Spleen (tissue), 13 donors: Measurements from ENCODE around the gene NBPF20. TPM values are rescaled to one million over a fixed set of nuclear protein-coding genes. Genes with fewer than 3 reads are reported as not detected.
"Not testable (repeated sequence)": the region's sequence is repeated elsewhere in the genome, so short reads cannot be mapped to it uniquely, and the experiment has no call there.

Experiments used
- DNase-seq: peaks from one replicate; pipeline ENCODE4 v3.0.0-alpha.2; 2020
- H3K27ac ChIP-seq, 8 donors: fragments of 200-600 bp; sonication (generic) in 7 of 8; 1 replicate in 4 of 8; 2 replicates in 4 of 8; pipeline versions ENCODE4 v1.5.0 to v1.8.0; 2016 to 2021; ENCODE audit warnings: inconsistent platforms in 4 of 8, mild to moderate bottlenecking in 4 of 8, moderate library complexity in 1 of 8
- H3K27me3 ChIP-seq, 7 donors: fragments of 200-600 bp; sonication (generic) in 6 of 7; replicated peaks in 1 of 7; 1 replicate in 4 of 7; 2 replicates in 3 of 7; pipeline versions ENCODE4 v1.5.0 to v1.8.0; 2016 to 2021; ENCODE audit warnings: inconsistent platforms in 3 of 7, mild to moderate bottlenecking in 1 of 7
- H3K36me3 ChIP-seq, 6 donors: fragments of 200-600 bp; sonication (generic) in 5 of 6; 1 replicate in 4 of 6; 2 replicates in 2 of 6; pipeline versions ENCODE4 v1.5.0 to v1.8.0; 2016 to 2021; ENCODE audit warnings: inconsistent platforms in 2 of 6
- H3K4me1 ChIP-seq, 6 donors: fragments of 200-600 bp; sonication (generic) in 5 of 6; 1 replicate in 3 of 6; 2 replicates in 3 of 6; pipeline versions ENCODE4 v1.5.0 to v1.8.0; 2016 to 2021; ENCODE audit warnings: inconsistent platforms in 3 of 6
- H3K4me3 ChIP-seq, 8 donors: fragments of 200-600 bp; sonication (generic) in 7 of 8; 1 replicate in 4 of 8; 2 replicates in 4 of 8; pipeline versions ENCODE4 v1.5.0 to v1.8.0; 2016 to 2021; ENCODE audit warnings: inconsistent platforms in 4 of 8, mild to moderate bottlenecking in 4 of 8, moderate library complexity in 2 of 8
- H3K9me3 ChIP-seq, 8 donors: fragments of 200-600 bp; sonication (generic) in 7 of 8; 1 replicate in 4 of 8; 2 replicates in 4 of 8; pipeline versions ENCODE4 v1.5.0 to v1.8.0; 2016 to 2021; ENCODE audit warnings: inconsistent platforms in 4 of 8
- POLR2A ChIP-seq, 3 donors: fragments of 450-650 bp; IDR thresholded peaks; one replicate each; pipeline ENCODE4 v1.5.1; 2017; ENCODE audit warnings: antibody characterized with exemption in 3 of 3, mild to moderate bottlenecking in 1 of 3
- POLR2AphosphoS5 ChIP-seq, 3 donors: sonication (generic); formaldehyde crosslinking; IDR thresholded peaks; one replicate each; pipeline ENCODE4 v1.5.1; 2017; ENCODE audit warnings: antibody characterized with exemption in 3 of 3
- WGBS, 5 donors: extraction: QIAGEN DNeasy Blood & Tissue Kit in 3 of 5; methylation state at CpG; one replicate each; pipeline versions ENCODE4 v1.1.5 to v1.1.7; 2013 to 2018; 5-methylcytosine and 5-hydroxymethylcytosine counted together
- intact Hi-C: fragments of 100-400 bp; cut with DNase I; formaldehyde crosslinking; loops from one replicate; pipeline ENCODE4 v1.15.0; 2023; ENCODE audit warnings: low total_unique reads
- long read RNA-seq, 2 donors: transcript quantifications; one replicate each; lab custom pipeline, GENCODE V29; 2026
- polyA plus RNA-seq, 3 donors: library from polyadenylated mRNA; stranded (reverse); fragments of 200-250 nt; gene quantifications; one replicate each; pipeline ENCODE4 v1.2.1, GENCODE V29; 2013
- total RNA-seq, 7 donors: library from RNA; depleted of rRNA in 3 of 7; stranded (reverse); fragments of >200 nt in 3 of 7; fragmentation: NEBNext Ultra II Directional in 4 of 7; extraction: Animal tissue kit (Norgen Biotek cat#: 25700) in 4 of 7; gene quantifications; one replicate each; pipeline versions ENCODE4 v1.1.0 to v1.2.1, GENCODE V29; 2016 to 2021
- donor health status: healthy with polysubstance abuse.
- donor health status: DM: no; HTN: no; CAD: no; lungs with moderate emphysema.
- donor health status: DM: no; HTN: no; CAD: no.
- donor health status: Bipolar disorder and iron deficiency.
- donor health status: healthy.
- donor health status: DM: no; HTN: no; CAD: no.
- donor health status: DM: yes; HTN: yes; CAD: no.

The NBPF20 gene
- total RNA-seq (1 to 10 TPM; 3.2 to 5.2 (median 3.8) TPM), polyA plus RNA-seq (1 to 10 TPM in 1 of 3 donors, under 1 TPM in 2; 0.48 to 1.5 (median 0.64) TPM)
- long read RNA-seq, donor 1: 0 reads
- long read RNA-seq, donor 2: 0 reads

GRCh38 chr1:145425436-145426029 lies at the start of gene NBPF20:
NBPF20 (minus strand) TSS chr1:145425603; CDS start chr1:145405272, 20,331 bp downstream.
- peak; percentile 81 to 87 (median 83) for TF ChIP-seq POLR2AphosphoS5 (IDR thresholded peaks at IDR 0.05)
- TF ChIP-seq POLR2A (IDR thresholded peaks at IDR 0.05): no peak
- Histone ChIP-seq H3K36me3 (no peaks in the 10 kb centered on the region), H3K4me1 (peaks cover 0 to 17% (median 13%) of the 10 kb centered on the region in 6 donors), H3K9me3 (peaks cover 0 to 26% (median 18%) of the 10 kb centered on the region in 8 donors), H3K4me3 (peak within 1 kb of the TSS; percentile 45 to 85 (median 66)), H3K27me3 (peaks cover 0 to 43% (median 26%) of the 10 kb centered on the region in 7 donors), H3K27ac (peak within 1 kb of the TSS in 6 of 8 donors; percentile 57 to 80 (median 62))
- intact Hi-C loops: no loop called here
- DNase-seq: peak; percentile 92
- WGBS, 5 donors: 0 to 1% (median 1%) methylated on average over 36 to 50 of the region's 50 CpGs

DNA sequence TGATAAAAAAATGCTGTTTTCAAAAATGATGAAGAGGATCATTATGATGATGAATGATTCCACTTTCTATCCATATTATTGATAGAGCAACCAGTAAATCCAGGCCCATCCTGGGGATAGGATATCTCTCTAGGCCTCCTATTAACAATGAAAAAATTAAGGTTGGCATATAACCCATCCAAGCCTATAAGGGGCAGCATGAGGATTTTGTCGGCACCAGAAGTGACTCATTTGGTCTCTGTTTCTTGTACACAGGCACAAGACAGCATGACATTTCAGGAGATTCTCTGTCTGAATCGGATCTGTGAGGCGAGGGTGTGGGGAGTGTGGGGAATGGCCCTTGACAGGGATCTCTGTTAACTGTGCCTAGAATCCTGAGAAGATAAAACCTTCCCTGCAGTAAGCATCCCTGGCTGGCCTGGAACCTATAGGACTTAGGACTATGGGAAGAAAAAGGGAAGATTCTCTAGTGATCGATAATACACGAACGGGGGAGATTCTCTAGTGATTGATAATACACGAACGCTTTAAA lies 49.5 kb upstream of the NBPF20 start:
- H3K27ac ChIP-seq, H3K9me3 ChIP-seq, H3K36me3 ChIP-seq, H3K4me3 ChIP-seq, H3K4me1 ChIP-seq, intact Hi-C loops, DNase-seq: not testable (repeated sequence)
- 34 to 90% (median 65%) methylated on average over 1 to 7 of the region's 8 CpGs; no CpG with 5 or more reads in 1 of the 5 donors for WGBS, 5 donors
- peaks cover 0 to 32% (median 6%) of the 10 kb centered on the region in 7 donors for H3K27me3 ChIP-seq

DNA sequence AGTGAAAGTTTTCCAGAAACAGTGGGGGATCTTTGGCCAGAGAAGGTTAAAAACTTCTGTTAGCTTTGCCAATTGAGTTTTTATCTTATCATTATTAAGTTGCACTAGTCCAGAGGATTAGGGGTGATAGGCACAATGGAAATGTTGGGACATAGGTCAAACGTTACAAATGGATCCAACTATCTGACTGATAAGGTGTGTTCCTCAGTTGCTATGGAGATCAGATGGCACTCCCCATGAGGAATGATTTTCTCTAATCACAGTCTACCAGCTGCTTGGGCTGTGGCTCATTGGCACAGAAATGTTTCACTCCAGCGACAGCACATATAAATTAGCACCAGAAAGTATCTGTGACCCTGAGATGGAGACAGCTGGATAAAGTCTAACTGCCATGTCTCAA lies 47.3 kb upstream of the NBPF20 start:
- H3K27me3 ChIP-seq: peaks cover 0 to 32% (median 6%) of the 10 kb centered on the region in 7 donors
- H3K9me3 ChIP-seq, DNase-seq, intact Hi-C loops, H3K4me3 ChIP-seq, H3K27ac ChIP-seq, H3K4me1 ChIP-seq, H3K36me3 ChIP-seq: not testable (repeated sequence)
- WGBS, 5 donors: 50 to 81% (median 58%) methylated on average over 1 to 2 of the region's 2 CpGs

DNA sequence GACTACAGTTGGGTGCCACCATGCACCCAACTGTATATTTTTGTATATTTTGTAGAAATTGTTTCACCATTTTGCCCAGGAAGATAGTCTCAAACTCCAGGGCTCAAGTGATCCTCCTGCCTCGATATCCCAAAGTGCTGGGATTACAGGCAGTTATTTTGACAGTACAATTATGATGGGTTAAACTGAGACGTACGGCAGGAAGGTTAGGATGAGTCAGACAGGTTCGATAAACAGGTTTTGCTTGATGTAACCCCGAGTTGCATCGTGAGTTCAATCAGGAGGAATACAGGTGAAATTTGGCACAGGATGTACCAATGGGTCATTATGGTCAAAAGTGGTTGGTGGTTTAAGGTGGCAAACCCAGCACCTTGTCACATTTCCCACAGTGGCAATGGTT lies 46.0 kb upstream of the NBPF20 start:
- H3K36me3 ChIP-seq, H3K9me3 ChIP-seq, DNase-seq, H3K4me3 ChIP-seq, H3K27ac ChIP-seq, intact Hi-C loops, H3K4me1 ChIP-seq: not testable (repeated sequence)
- peaks cover 0 to 31% (median 6%) of the 10 kb centered on the region in 7 donors for H3K27me3 ChIP-seq
- 75 to 84% (median 81%) methylated on average over 6 of the region's 6 CpGs for WGBS, 5 donors

- peak overlapping the region in 6 of 8 donors; percentile 15 to 77 (median 62) for H3K27ac ChIP-seq
- TF ChIP-seq POLR2AphosphoS5 (IDR thresholded peaks at IDR 0.05) (peak in 2 of 3 donors; percentile 47 to 98), POLR2A (IDR thresholded peaks at IDR 0.05) (peak in 1 of 3 donors; percentile 94)
- peak; percentile 85 for DNase-seq
- 0 to 1% (median 0%) methylated on average over 15 to 18 of the region's 35 CpGs for WGBS, 5 donors
- intact Hi-C loops, H3K36me3 ChIP-seq, H3K9me3 ChIP-seq, H3K4me1 ChIP-seq: not testable (repeated sequence)
- H3K27me3 ChIP-seq: peaks cover 0 to 24% (median 0%) of the 10 kb centered on the region in 7 donors
- peak overlapping the region; percentile 22 to 71 (median 38) for H3K4me3 ChIP-seq
Observed at GRCh38 chr1:145465405-145466144, 40.2 kb upstream of the NBPF20 start.

GRCh38 chr1:145464708-145465336 lies 39.4 kb upstream of the NBPF20 start:
- WGBS, 5 donors: 12 to 31% (median 23%) methylated on average over 5 to 7 of the region's 21 CpGs
- H3K4me1 ChIP-seq, DNase-seq, H3K36me3 ChIP-seq, H3K9me3 ChIP-seq, intact Hi-C loops: not testable (repeated sequence)
- peak overlapping the region in 3 of 8 donors; percentile 64 to 77 (median 66) for H3K27ac ChIP-seq
- H3K4me3 ChIP-seq: peak overlapping the region in 5 of 8 donors; percentile 36 to 71 (median 40)
- peaks cover 0 to 32% (median 0%) of the 10 kb centered on the region in 7 donors for H3K27me3 ChIP-seq

DNA sequence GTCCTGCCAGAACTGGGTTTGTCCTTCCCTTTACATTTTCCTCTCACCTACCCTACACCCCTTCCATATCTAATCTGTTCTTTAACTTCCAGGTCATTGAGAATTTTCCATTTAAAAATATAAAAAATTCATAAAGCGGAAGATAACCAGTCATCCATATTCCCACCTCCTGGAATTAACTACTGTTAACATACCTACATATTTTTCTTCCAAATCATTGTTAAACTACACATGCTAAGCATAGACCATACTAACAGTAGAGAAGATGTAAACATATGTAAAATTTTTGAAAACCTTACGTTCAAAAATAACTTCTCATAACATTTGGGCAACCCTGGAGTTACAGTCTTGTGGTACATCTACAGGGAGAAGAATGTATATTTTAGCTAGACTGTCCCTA lies 38.6 kb upstream of the NBPF20 start:
- H3K27me3 ChIP-seq: peaks cover 0 to 33% (median 0%) of the 10 kb centered on the region in 7 donors
- H3K36me3 ChIP-seq, H3K27ac ChIP-seq, intact Hi-C loops, H3K9me3 ChIP-seq, H3K4me3 ChIP-seq, H3K4me1 ChIP-seq, DNase-seq: not testable (repeated sequence)
- WGBS, 5 donors: 83 to 98% (median 91%) methylated on average over 2 of the region's 2 CpGs

DNA sequence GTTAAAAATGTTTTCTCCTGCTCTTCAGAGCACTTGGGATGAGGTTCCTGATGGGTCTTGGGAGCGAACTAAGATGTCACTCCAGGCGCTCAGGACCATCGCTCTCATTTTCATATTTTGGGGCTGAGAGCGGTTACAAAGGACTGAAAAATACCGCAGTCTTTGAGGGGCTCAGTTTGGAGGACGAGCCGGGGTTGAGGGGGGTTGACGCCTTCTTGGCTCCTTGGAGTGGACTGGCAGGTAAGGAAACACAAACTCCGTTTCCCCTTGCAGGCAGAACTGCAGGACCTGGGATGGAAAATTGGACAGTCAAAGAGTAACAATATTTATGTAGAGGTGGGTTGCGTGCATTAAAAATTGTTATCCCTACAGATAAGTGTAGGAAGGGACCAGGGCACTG lies 35.3 kb upstream of the NBPF20 start:
- 59 to 68% (median 60%) methylated on average over 9 to 10 of the region's 10 CpGs for WGBS, 5 donors
- H3K4me1 ChIP-seq, H3K27ac ChIP-seq, H3K4me3 ChIP-seq, H3K9me3 ChIP-seq, DNase-seq, H3K36me3 ChIP-seq, intact Hi-C loops: not testable (repeated sequence)
- H3K27me3 ChIP-seq: peaks cover 0 to 32% (median 0%) of the 10 kb centered on the region in 7 donors

GRCh38 chr1:145460048-145460447 lies 34.6 kb upstream of the NBPF20 start:
- H3K27me3 ChIP-seq: peaks cover 0 to 28% (median 0%) of the 10 kb centered on the region in 7 donors
- H3K4me1 ChIP-seq, H3K9me3 ChIP-seq, H3K36me3 ChIP-seq, intact Hi-C loops, H3K27ac ChIP-seq, DNase-seq: not testable (repeated sequence)
- H3K4me3 ChIP-seq: peak overlapping the region in 1 of 8 donors; percentile 45
- WGBS, 5 donors: 4 to 18% (median 8%) methylated on average over 8 to 12 of the region's 13 CpGs

DNA sequence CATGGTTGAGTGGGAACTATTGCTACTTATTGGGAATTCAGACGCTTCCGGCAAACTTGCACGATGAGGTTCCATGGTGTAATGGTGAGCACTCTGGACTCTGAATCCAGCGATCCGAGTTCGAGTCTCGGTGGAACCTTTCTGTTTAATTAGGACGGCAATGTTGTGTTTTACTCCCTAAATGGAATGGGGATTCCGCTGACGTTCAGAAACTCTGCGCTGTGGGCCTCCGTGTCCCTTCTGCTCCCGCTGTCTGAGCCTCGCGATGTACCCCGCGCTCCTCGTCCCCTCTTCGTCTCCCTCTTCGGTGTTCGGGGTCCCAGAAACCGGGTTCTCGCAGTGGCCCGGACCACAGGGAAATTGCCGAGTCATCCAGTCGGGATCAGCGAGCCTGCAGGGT lies 34.2 kb upstream of the NBPF20 start:
- Histone ChIP-seq H3K27me3 (peaks cover 0 to 32% (median 0%) of the 10 kb centered on the region in 7 donors), H3K4me3 (peak overlapping the region in 1 of 8 donors; percentile 45)
- no CpG with 5 or more reads among the region's 27 CpGs for WGBS, 5 donors
- H3K36me3 ChIP-seq, H3K9me3 ChIP-seq, intact Hi-C loops, DNase-seq, H3K4me1 ChIP-seq, H3K27ac ChIP-seq: not testable (repeated sequence)
